ENCODE measurements around the gene PIGU. TPM values are rescaled to one million over a fixed set of nuclear protein-coding genes. Genes with fewer than 3 reads are reported as not detected.
A peak's percentile ranks its signal among the peaks of the same experiment; 100 is the strongest.

The PIGU gene
- total RNA-seq, 5 donors from 2014 or later (not counting 1 experiment from before 2014, with no cell fraction given), result 8.6 to 17.1 (median 13.6) TPM

DNA sequence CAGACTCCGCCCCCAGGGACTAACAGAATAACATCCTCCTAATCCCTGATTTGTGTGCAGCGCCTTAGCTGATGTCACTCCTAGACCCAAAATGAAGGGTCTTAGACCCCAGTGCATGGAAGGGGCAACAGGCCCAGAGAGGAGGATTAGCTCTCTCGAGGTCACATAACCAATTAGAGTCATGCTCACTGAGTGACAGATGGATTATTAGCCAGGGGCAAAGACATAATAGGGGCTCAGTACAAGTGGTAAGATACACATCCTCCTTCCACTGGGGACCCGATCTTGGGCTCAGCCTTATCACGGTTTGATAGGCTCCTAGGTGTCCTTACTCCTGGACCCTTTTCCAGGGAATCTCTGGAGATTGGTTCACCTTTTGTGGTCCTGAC, 28.1 kb upstream of the PIGU start:
- Mint-ChIP-seq H3K4me3 (peak overlapping the region; percentile 82 to 86 (median 85)), H3K36me3 (no peaks in the 10 kb centered on the region), H3K27ac (peak overlapping the region; percentile 86 to 91), H3K27me3 (peaks cover 5 to 6% of the 10 kb centered on the region in 2 donors), H3K4me1 (peaks cover 19 to 31% (median 25%) of the 10 kb centered on the region in 3 donors), H3K9me3 (no peaks in the 10 kb centered on the region)
- ChIA-PET CTCF (interaction anchor here in 1 of 2 donors (1.5 kb wide), 1 partner anchor 392 kb away, joined by 4 read pairs; no protein-coding TSS in a partner anchor), POLR2A (interaction anchor here in 1 of 2 donors (2.6 kb wide), 1 partner anchor 28 kb away, joined by 16 read pairs; the partner anchor contains the start of gene PIGU)
- no peaks in the 10 kb centered on the region for H3K36me3 ChIP-seq (ENCODE audit: control insufficient read depth in 2 of 2, extremely low read depth in 1 of 2, insufficient read depth in 1 of 2, low read length in 1 of 2)
- no peaks in the 10 kb centered on the region for H3K9me3 ChIP-seq
- H3K27me3 ChIP-seq (replicated peaks in 1 of 2; ENCODE audit: control insufficient read depth in 2 of 2, extremely low read depth in 1 of 2, insufficient read depth in 2 of 2, low read length in 1 of 2), result peaks cover 0 to 19% of the 10 kb centered on the region in 2 experiments
- WGBS (ENCODE audit: insufficient coverage), result no CpG with 5 or more reads among the region's 5 CpGs
- peaks cover 0 to 34% of the 10 kb centered on the region in 2 experiments for H3K4me1 ChIP-seq (ENCODE audit: control insufficient read depth in 1 of 2, extremely low read depth in 1 of 2, insufficient read depth in 2 of 2, low read length in 2 of 2)
- DNase-seq (peak in 1 of 35 experiments; percentile 5), ATAC-seq (replicated peaks in 1 of 4) (no peak)
- peak overlapping the region; percentile 78 to 90 for H3K4me3 ChIP-seq (ENCODE audit: control insufficient read depth in 1 of 2, extremely low read depth in 1 of 2, low read length in 1 of 2)
- peak overlapping the region; percentile 73 for H3K27ac ChIP-seq (ENCODE audit: low read length)

DNA sequence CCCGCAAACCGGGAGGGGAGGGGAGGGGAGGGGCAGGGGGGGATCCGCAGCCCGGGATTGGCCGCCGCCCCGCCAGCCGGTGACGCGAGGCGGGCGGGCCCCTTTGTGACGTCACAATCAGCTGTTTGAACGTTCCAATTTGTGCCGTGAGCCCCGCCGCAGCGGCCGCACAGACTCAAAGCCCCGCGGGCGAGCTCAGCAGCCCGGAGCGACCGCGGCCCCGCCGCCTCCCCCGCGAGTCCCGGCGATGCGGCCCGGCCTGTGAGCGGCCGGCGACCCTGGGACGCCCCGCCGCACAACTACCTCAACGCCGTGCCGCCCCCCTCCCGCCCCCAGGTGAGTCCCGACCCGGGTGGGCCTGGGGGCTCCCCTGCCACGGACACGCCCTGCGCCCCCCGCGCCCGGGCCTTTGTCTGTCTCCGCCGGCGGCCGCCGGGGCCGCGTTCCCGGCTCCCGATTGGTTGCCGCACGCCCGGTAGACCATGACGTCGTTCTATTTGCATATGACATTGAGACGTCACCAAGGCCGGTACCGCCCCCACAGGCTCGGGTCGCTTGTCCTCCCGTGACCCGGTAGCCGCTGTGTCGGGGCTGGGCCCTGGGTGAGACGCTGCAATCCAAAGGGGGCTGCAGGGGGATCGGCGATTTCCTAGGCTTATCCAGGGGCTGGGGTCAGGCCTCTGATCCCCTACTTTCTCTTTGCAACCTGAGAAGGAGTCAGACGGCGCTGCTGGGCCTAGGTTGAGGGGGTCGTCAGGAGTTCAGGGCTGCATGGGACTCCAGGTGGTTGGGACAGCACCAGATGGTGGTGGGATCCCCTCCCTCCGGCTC, 27.5 kb upstream of the PIGU start, which contains the start of gene TP53INP2:
Gene TP53INP2 (plus strand): TSS at position 168 of the 831 bp plus-strand sequence. CDS start 4,396 bp downstream, outside the sequence.
- Histone ChIP-seq H3K9me3 (no peaks in the 10 kb centered on the region), H3K27me3 (replicated peaks in 1 of 2; ENCODE audit: control insufficient read depth in 2 of 2, extremely low read depth in 1 of 2, insufficient read depth in 2 of 2, low read length in 1 of 2) (peaks cover 0 to 19% of the 10 kb centered on the region in 2 experiments), H3K27ac (ENCODE audit: low read length) (peak within 1 kb of the TSS; percentile 73), H3K4me1 (ENCODE audit: control insufficient read depth in 1 of 2, extremely low read depth in 1 of 2, insufficient read depth in 2 of 2, low read length in 2 of 2) (peaks cover 0 to 29% of the 10 kb centered on the region in 2 experiments), H3K4me3 (ENCODE audit: control insufficient read depth in 1 of 2, extremely low read depth in 1 of 2, low read length in 1 of 2) (peak within 1 kb of the TSS; percentile 78 to 90), H3K36me3 (ENCODE audit: control insufficient read depth in 2 of 2, extremely low read depth in 1 of 2, insufficient read depth in 1 of 2, low read length in 1 of 2) (no peaks in the 10 kb centered on the region)
- peaks cover 19 to 31% (median 23%) of the 10 kb centered on the region in 3 donors for H3K4me1 Mint-ChIP-seq
- H3K4me3 Mint-ChIP-seq, result peak within 1 kb of the TSS; percentile 85 to 95 (median 92)
- POLR2A ChIA-PET, result interaction anchor here (0.6 to 2.6 kb wide), 5 partner anchors 19 to 1135 kb away, joined by 3 to 16 read pairs (median 4); partner anchors contain the start of gene PIGU (in 2 of the 2)
- WGBS (ENCODE audit: insufficient coverage), result under 1% methylated on average over 67 of the region's 82 CpGs
- H3K9me3 Mint-ChIP-seq, result no peaks in the 10 kb centered on the region
- peaks cover 5 to 6% of the 10 kb centered on the region in 2 donors for H3K27me3 Mint-ChIP-seq
- CTCF ChIA-PET, result interaction anchor here in 1 of 2 donors (0.6 to 1.7 kb wide), 4 partner anchors 27 to 392 kb away, joined by 3 to 5 read pairs (median 4); partner anchors contain the start of genes DYNLRB1 and PIGU
- H3K36me3 Mint-ChIP-seq, result no peaks in the 10 kb centered on the region
- ATAC-seq (replicated peaks in 1 of 4), result peak; percentile 65 to 72 (median 67)
- H3K27ac Mint-ChIP-seq, result peak within 1 kb of the TSS; percentile 86 to 91
- peak; percentile 53 to 95 (median 86) for DNase-seq

DNA sequence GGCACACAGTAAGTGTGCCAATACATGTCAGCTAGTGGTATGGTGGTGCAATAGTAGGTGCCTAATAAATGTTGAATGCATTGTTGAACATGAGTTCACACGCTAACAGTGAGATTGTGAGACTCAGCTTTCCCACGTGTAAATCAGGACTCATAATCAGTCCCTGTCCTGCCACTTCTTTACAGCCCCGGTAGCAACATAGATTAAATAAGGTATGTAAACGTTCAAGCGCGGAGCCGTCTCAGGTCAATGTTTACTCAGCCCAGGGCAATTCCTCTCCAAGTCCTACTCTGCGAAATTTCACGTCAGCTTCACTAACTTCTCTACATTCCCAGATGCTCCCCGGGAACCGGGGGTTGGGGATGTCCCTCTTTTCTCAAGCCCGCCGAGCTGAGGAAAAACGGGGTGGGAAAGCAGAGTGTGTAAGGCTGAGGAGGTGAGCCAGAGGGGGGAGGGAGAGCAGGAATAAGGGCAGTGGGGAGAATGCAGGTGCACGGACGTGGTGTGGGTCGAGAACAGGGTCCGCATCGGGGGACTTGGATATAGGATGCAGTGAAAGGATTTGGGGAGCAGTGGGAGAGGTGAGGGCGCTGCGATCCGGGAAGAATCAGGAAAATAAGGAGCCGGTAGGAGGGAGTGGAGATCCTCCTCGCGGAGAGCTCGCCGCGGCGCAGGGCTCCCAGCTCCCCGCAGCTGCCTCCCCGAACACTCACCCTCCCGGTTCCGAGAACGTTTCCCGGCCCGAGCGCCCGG, 26.7 kb upstream of the PIGU start:
- peaks cover 0 to 23% of the 10 kb centered on the region in 2 experiments for H3K4me1 ChIP-seq (ENCODE audit: control insufficient read depth in 1 of 2, extremely low read depth in 1 of 2, insufficient read depth in 2 of 2, low read length in 2 of 2)
- Mint-ChIP-seq H3K27ac (peak overlapping the region; percentile 62 to 80), H3K9me3 (no peaks in the 10 kb centered on the region), H3K36me3 (no peaks in the 10 kb centered on the region), H3K4me1 (peaks cover 18 to 30% (median 21%) of the 10 kb centered on the region in 3 donors), H3K4me3 (peak overlapping the region; percentile 85 to 95 (median 92)), H3K27me3 (peaks cover 5 to 6% of the 10 kb centered on the region in 2 donors)
- WGBS (ENCODE audit: insufficient coverage), result 3% methylated on average over 10 of the region's 38 CpGs
- H3K4me3 ChIP-seq (ENCODE audit: control insufficient read depth in 1 of 2, extremely low read depth in 1 of 2, low read length in 1 of 2), result peak overlapping the region; percentile 78 to 90
- DNase-seq (peak in 13 of 35 experiments; percentile 5 to 42 (median 17)), ATAC-seq (replicated peaks in 1 of 4) (peak in 2 of 4 experiments; percentile 6 to 18)
- no peaks in the 10 kb centered on the region for H3K36me3 ChIP-seq (ENCODE audit: control insufficient read depth in 2 of 2, extremely low read depth in 1 of 2, insufficient read depth in 1 of 2, low read length in 1 of 2)
- ChIA-PET CTCF (interaction anchor here (0.5 to 1.7 kb wide), 6 partner anchors 17 to 393 kb away, joined by 3 to 6 read pairs (median 4); partner anchors contain the start of genes DYNLRB1 (in 1 of the 2) and PIGU (in 1 of the 2)), POLR2A (interaction anchor here (0.5 to 2.6 kb wide), 6 partner anchors 18 to 1135 kb away, joined by 3 to 16 read pairs (median 4); partner anchors contain the start of gene PIGU (in 2 of the 2))
- no peaks in the 10 kb centered on the region for H3K9me3 ChIP-seq
- peak overlapping the region; percentile 69 for H3K27ac ChIP-seq (ENCODE audit: low read length)
- peaks cover 0 to 19% of the 10 kb centered on the region in 2 experiments for H3K27me3 ChIP-seq (replicated peaks in 1 of 2; ENCODE audit: control insufficient read depth in 2 of 2, extremely low read depth in 1 of 2, insufficient read depth in 2 of 2, low read length in 1 of 2)

GRCh38 chr20:34703061-34703423, 26.1 kb upstream of the PIGU start:
- Mint-ChIP-seq H3K27me3 (peaks cover 5 to 6% of the 10 kb centered on the region in 2 donors), H3K4me1 (peaks cover 16 to 27% (median 18%) of the 10 kb centered on the region in 3 donors), H3K4me3 (peak overlapping the region; percentile 85 to 95 (median 92)), H3K27ac (peak overlapping the region; percentile 6 to 62), H3K36me3 (no peaks in the 10 kb centered on the region), H3K9me3 (no peaks in the 10 kb centered on the region)
- H3K27ac ChIP-seq (ENCODE audit: low read length), result no peak overlapping the region
- ATAC-seq (replicated peaks in 1 of 4), result no peak
- H3K36me3 ChIP-seq (ENCODE audit: control insufficient read depth in 2 of 2, extremely low read depth in 1 of 2, insufficient read depth in 1 of 2, low read length in 1 of 2), result no peaks in the 10 kb centered on the region
- no peak for DNase-seq
- H3K4me3 ChIP-seq (ENCODE audit: control insufficient read depth in 1 of 2, extremely low read depth in 1 of 2, low read length in 1 of 2), result peak overlapping the region; percentile 78 to 90
- ChIA-PET CTCF (interaction anchor here (0.5 to 1.7 kb wide), 3 partner anchors 18 to 394 kb away, joined by 3 to 6 read pairs (median 5); partner anchors contain the start of gene DYNLRB1 (in 1 of the 2)), POLR2A (interaction anchor here in 1 of 2 donors (0.6 to 2.6 kb wide), 2 partner anchors 26 to 125 kb away, joined by 3 to 16 read pairs; partner anchors contain the start of gene PIGU)
- peaks cover 0 to 19% of the 10 kb centered on the region in 2 experiments for H3K27me3 ChIP-seq (replicated peaks in 1 of 2; ENCODE audit: control insufficient read depth in 2 of 2, extremely low read depth in 1 of 2, insufficient read depth in 2 of 2, low read length in 1 of 2)
- WGBS (ENCODE audit: insufficient coverage), result no CpG with 5 or more reads among the region's 3 CpGs
- H3K9me3 ChIP-seq, result no peaks in the 10 kb centered on the region
- H3K4me1 ChIP-seq (ENCODE audit: control insufficient read depth in 1 of 2, extremely low read depth in 1 of 2, insufficient read depth in 2 of 2, low read length in 2 of 2), result peaks cover 0 to 20% of the 10 kb centered on the region in 2 experiments

DNA sequence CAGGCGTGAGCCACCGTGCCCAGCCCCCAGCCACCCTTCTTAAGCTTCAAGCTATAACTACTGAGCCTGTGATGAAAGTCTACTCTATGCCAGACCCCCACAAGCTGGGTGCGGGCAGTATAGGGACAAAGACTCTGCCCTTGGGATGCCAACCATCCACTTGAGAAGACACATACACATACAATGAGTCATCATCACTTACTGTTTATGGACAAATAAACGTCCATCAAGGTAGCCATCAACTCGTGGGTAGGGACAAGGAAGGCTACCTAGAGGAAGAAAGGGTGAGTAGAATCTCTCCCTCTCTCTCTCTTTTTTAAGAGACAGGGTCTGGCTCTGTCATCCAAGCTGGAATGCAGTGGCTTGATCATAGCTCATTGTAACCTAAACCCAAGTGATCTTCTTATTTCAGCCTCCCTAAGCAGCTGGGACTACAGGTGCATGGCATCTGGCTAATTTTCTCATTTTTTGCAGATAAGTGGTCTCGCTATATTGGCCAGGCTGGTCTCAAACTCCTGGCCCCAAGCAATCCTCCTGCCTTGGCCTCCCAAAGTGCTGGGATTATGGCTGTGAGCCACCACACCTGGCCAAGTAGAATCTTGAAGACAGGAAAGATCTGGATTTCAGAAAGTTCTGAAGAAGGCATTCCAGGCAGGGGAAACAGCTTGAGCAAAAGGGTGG, 24.7 kb upstream of the PIGU start:
- Mint-ChIP-seq H3K36me3 (no peaks in the 10 kb centered on the region), H3K27ac (no peak overlapping the region), H3K27me3 (peaks cover 5 to 6% of the 10 kb centered on the region in 2 donors), H3K4me3 (peak overlapping the region in 2 of 3 donors; percentile 31 to 85), H3K4me1 (peaks cover 16 to 27% (median 18%) of the 10 kb centered on the region in 3 donors), H3K9me3 (no peaks in the 10 kb centered on the region)
- ATAC-seq (replicated peaks in 1 of 4), result no peak
- Histone ChIP-seq H3K27me3 (replicated peaks in 1 of 2; ENCODE audit: control insufficient read depth in 2 of 2, extremely low read depth in 1 of 2, insufficient read depth in 2 of 2, low read length in 1 of 2) (peaks cover 0 to 19% of the 10 kb centered on the region in 2 experiments), H3K36me3 (ENCODE audit: control insufficient read depth in 2 of 2, extremely low read depth in 1 of 2, insufficient read depth in 1 of 2, low read length in 1 of 2) (no peaks in the 10 kb centered on the region), H3K27ac (ENCODE audit: low read length) (no peak overlapping the region), H3K9me3 (no peaks in the 10 kb centered on the region), H3K4me1 (ENCODE audit: control insufficient read depth in 1 of 2, extremely low read depth in 1 of 2, insufficient read depth in 2 of 2, low read length in 2 of 2) (peaks cover 0 to 20% of the 10 kb centered on the region in 2 experiments), H3K4me3 (ENCODE audit: control insufficient read depth in 1 of 2, extremely low read depth in 1 of 2, low read length in 1 of 2) (no peak overlapping the region)
- POLR2A ChIA-PET, result no interaction called here
- no peak for DNase-seq
- CTCF ChIA-PET, result no interaction called here
- WGBS (ENCODE audit: insufficient coverage), result 100% methylated on average over 2 of the region's 6 CpGs

Measured in T-cell (primary cell).